ENCODE data around the gene TARDBP.
"Not testable (repeated sequence)": the region's sequence is repeated elsewhere in the genome, so short reads cannot be mapped to it uniquely, and the experiment has no call there.

The TARDBP gene

GRCh38 chr1:11061652-11062365 is 49.4 kb downstream of the TARDBP start:
- DNase-seq: no peak

- no peak for DNase-seq
Observed at GRCh38 chr1:11062965-11063401, 50.5 kb downstream of the TARDBP start.

GRCh38 chr1:11063937-11064537 is 51.6 kb downstream of the TARDBP start:
- peak; percentile 34 to 36 for DNase-seq

DNA sequence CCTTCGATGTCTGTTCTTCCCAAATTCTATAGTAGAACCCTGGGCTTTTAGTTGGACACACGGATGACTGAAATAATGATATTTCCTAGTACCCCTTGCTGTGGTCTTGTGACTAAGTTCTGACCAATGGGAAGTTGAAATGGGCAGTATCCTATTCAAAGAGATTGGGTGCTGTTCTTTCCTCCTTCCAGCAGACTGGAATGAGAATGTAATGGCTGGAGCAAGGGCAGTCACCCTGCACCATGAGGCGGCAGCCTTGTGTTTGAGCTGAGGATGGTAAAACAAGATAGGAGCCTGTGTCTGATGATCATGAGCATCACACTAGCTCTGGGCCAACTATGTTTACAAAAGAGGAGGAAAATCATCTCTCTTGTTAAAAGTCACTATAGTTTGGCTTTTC is 52.5 kb downstream of the TARDBP start:
- no peak for DNase-seq

DNA sequence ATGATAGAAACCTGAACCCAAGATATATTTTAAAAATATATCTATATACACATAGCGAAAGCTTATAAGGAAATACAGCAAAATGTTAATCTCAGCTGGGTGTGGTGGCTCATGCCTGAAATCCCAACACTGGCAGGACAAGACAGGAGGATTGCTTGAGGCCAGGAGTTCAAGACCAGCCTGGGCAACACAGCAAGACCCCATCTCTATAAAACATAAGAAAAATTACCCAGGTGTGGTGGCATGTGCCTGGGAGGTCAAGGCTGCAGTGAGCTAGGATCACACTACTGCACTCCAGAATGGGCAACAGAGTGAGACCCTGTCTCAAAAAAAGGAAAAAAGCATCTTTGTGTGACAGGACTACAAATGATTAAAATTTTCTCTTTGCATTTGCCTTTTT is 53.3 kb downstream of the TARDBP start:
- no peak for DNase-seq

DNA sequence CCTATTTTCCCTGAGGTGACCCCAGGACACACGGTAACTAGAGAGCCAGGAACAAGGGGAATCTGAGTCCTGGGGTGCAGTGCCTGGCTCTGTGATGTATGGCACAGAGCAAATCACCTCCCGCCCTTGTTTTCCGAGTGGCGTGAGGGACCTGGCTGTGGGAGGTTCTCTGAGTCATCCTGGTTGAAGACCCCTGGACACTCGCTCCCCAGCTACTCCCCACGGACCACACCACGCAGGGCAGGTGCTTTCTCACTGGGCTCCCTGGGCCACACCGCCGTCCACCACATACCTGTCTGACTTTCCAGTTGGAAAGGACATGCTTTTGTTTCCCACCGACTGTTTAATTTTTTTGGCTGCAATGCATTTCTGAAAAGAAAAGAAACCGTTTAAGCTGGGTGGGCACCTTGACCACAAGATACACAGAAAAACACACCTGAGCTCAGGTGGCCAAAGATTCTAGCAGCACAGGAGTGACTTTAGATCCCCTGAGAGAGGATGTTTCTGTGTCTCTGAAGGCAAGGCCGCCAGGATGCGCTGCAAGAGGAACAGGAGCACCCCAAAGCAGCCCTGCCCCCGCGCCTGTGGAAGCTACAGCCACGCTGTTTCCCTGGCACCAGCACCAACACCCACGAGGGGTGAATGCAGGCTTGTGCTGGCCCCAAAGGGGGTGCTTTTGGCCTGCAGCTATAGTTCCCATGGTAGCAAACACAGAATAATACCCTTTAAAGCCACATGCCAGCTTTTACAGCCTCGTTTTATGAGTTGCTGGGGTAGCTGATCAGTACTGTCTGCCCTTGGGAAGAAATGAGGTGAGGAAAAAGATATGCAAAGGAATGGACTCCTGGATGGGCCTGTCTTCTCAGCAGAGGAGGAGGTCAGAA is 55.5 kb downstream of the TARDBP start:
- DNase-seq: no peak

GRCh38 chr1:11068600-11069473 is 56.4 kb downstream of the TARDBP start:
- no peak for DNase-seq

DNA sequence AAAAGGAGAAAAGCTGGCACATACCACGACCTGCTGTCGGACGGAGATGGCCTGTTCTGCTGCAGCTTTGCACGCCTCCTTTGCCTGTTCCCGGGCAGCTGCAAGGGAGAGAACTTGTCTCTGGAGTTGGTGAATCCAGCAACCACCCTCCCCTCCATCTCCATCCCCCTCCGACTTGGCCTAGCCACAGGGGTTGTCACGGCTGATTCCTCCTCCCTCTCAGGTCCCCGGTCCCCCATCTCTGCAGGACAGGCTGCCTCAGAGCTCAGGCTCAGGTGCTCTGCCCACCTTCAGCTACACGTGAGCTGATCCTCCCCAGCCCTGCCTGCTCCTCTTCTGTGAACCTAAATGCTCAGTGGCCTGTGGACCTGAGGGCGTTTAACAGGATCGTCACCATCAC is 58.4 kb downstream of the TARDBP start:
- DNase-seq: no peak

- peak in 1 of 2 experiments; percentile 52 for DNase-seq
Observed at GRCh38 chr1:11071463-11072215, 59.2 kb downstream of the TARDBP start.

DNA sequence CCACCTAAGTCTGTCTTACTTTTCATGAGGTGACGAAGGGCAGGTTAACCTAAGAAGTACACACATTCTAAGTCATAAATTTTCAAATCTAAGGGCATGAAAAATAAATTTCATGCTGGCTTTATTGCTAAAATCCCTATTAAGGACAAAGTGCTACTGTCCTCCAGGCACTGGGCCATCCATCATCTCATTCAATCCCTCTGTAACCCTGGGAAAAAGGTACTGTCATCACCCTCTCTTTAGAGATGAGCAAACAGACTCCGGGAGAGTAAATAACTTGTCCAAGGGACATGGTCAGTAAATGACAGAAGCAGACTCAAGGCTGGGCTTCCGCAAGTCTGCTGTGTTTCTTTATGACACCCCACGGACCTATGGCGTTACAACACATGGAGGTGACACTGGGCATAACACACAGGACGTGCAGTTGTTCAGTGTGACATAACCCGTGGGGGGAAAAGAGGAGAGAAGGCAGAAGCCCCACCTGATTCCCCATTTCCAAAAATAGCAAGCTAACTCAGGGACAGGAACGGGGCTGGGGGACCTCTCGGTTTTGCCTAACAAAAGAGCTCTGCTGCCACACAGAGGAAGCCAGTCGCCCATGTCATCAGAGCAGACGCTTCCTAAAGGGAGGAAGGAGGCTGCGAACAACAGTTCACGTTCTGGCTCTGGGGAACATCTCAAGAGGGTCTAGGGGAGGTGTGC is 59.9 kb downstream of the TARDBP start:
- DNase-seq: peak; percentile 78 to 89

- not testable (repeated sequence) for DNase-seq
Observed at GRCh38 chr1:11073398-11073797, 60.9 kb downstream of the TARDBP start.

Measured in SHP77 (cell line).